Activated naive CD4-positive, alpha-beta T cell treated with anti-CD3 and anti-CD28 coated beads for 36 hours (primary cell): ENCODE data around the gene CELSR1. TPM values are rescaled to one million over a fixed set of nuclear protein-coding genes. Genes with fewer than 3 reads are reported as not detected.

Experiments
- CTCF ChIA-PET: fragments of 350-600 bp; sonication (Branson Sonifier 250); formaldehyde crosslinking; loops from one replicate; lab custom pipeline; 2021; ENCODE audit warnings: antibody characterized with exemption; lab: Charles Lee
- DNase-seq: peaks from one replicate; pipeline ENCODE4 v3.0.0-alpha.2; 2020
- H3K27ac Mint-ChIP-seq: one replicate; pipeline ENCODE4 v1.8.0; 2021; ENCODE audit warnings: mild to moderate bottlenecking, mixed read lengths
- H3K27me3 Mint-ChIP-seq: one replicate; pipeline ENCODE4 v1.8.0; 2021; ENCODE audit warnings: low read depth, mixed read lengths
- H3K36me3 Mint-ChIP-seq: one replicate; pipeline ENCODE4 v1.8.0; 2021; ENCODE audit warnings: low read depth, mixed read lengths
- H3K4me1 Mint-ChIP-seq: one replicate; pipeline ENCODE4 v1.8.0; 2021; ENCODE audit warnings: low read depth, mixed read lengths
- H3K4me3 Mint-ChIP-seq: one replicate; pipeline ENCODE4 v1.8.0; 2021; ENCODE audit warnings: mild to moderate bottlenecking, moderate library complexity, mixed read lengths
- H3K9me3 Mint-ChIP-seq: one replicate; pipeline ENCODE4 v1.8.0; 2021; ENCODE audit warnings: mixed read lengths
- intact Hi-C: fragments of 100-400 bp; cut with micrococcal nuclease; formaldehyde crosslinking; loops from one replicate; pipeline ENCODE4 v1.15.1; 2023
- total RNA-seq, 2 experiments: library from RNA; stranded (reverse); gene quantifications; one replicate each; pipeline ENCODE4 v1.2.3, GENCODE V29; 2021

CELSR1 gene
- total RNA-seq, 2 experiments from 2014 or later, result 0.17 to 0.25 TPM

DNA sequence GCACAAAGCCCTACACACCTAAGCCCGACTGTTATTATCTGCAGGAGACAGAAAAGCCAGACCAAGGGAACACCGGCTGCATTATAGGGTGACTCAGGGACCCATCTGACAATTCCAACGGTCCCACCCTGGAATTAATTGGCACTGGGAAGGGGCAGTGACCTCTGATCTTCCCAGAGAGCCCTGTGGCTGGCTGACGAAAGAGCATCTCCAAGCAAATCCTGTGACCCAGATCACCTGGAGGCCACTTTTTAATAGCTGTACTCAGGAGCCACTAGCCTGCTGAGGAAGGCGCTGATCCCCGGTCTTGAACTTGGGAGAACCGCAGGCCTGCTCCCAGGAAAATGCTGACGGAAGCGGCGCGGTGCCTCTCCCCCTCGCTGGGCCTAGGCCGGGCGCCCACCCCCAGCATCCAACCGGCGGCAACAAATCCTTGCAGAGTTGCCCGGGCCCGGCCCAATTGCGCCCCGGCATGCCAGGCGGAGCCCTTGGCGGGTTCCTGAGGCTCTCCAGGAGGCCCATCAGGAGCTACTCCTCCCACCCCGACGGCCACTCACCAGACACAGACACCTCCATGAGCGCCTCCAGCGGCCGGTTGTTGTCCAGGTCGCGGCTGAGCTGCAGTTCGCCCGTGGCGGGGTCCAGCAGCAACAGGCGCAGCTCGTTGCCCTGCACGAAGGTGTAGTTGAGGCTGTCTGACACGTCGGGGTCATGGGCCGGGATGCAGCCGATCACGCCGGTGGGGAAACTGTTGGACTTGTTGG is 4.2 kb downstream of the CELSR1 start:
- Mint-ChIP-seq H3K4me1 (peaks cover 3% of the 10 kb centered on the region), H3K36me3 (no peaks in the 10 kb centered on the region), H3K27ac (no peak overlapping the region), H3K4me3 (no peak overlapping the region), H3K9me3 (no peaks in the 10 kb centered on the region), H3K27me3 (peaks cover 17% of the 10 kb centered on the region)
- intact Hi-C loops, result no loop called here
- CTCF ChIA-PET, result interaction anchor here (1.0 kb wide), 1 partner anchor 8 kb away, joined by 3 read pairs; no protein-coding TSS in a partner anchor
- DNase-seq, result no peak

DNA sequence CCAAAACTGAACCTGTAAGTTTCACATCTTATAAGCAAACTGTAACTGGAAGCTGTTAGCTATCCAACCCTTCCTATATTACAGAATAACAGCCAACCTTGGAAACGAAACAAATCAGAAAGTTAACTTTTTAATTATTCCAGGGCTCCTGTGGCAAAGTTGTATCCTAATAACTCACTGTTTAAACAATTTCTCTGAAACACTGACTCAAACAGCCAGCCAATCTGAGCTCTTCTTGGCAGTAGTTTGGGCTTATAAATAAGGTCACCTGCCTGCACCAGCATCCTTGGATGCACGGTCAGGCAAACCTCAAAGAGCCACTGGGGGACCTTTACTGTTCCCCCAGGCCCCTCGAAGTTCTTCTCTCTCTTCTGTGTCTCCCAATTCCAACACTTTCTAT is 5.0 kb downstream of the CELSR1 start:
- Mint-ChIP-seq H3K27ac (no peak overlapping the region), H3K27me3 (peaks cover 15% of the 10 kb centered on the region), H3K4me3 (no peak overlapping the region), H3K36me3 (no peaks in the 10 kb centered on the region), H3K9me3 (no peaks in the 10 kb centered on the region), H3K4me1 (no peaks in the 10 kb centered on the region)
- intact Hi-C loops, result no loop called here
- CTCF ChIA-PET, result interaction anchor here (0.7 to 1.2 kb wide), 2 partner anchors 47 to 165 kb away, joined by 3 read pairs; no protein-coding TSS in a partner anchor
- DNase-seq, result no peak

DNA sequence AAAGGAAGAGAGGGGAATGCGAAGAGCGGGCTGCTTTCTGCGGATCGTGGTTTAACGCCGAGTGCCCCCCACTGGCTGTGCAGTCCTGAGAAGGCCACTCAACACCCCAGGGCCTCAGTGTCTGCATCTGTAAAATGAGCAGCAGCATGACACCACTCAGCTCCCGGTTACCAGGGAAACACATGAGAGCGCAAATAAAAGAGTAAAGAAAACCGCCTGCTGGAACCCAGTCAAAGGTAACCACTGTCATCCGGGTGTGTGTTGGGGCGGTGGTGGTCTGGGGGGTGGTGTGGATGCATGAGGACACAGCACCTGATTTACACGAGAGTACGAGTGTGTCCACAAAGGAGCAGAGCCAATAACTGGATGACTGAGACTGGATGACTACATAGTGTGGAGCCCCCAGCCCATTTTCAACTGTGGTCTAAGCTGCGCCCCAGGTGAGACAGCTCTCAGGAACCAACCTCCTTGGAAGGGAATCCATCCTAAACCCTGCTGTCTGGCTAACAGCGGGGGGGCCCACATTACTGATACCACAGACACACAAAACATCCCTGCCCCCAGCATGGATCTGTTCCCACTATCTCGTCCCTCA is 5.7 kb downstream of the CELSR1 start:
- intact Hi-C loops, result no loop called here
- no peak for DNase-seq
- Mint-ChIP-seq H3K36me3 (no peaks in the 10 kb centered on the region), H3K27ac (no peak overlapping the region), H3K4me1 (no peaks in the 10 kb centered on the region), H3K27me3 (peaks cover 17% of the 10 kb centered on the region), H3K4me3 (no peak overlapping the region), H3K9me3 (no peaks in the 10 kb centered on the region)
- CTCF ChIA-PET, result interaction anchor here (0.7 to 1.2 kb wide), 2 partner anchors 47 to 164 kb away, joined by 3 read pairs; no protein-coding TSS in a partner anchor

DNA sequence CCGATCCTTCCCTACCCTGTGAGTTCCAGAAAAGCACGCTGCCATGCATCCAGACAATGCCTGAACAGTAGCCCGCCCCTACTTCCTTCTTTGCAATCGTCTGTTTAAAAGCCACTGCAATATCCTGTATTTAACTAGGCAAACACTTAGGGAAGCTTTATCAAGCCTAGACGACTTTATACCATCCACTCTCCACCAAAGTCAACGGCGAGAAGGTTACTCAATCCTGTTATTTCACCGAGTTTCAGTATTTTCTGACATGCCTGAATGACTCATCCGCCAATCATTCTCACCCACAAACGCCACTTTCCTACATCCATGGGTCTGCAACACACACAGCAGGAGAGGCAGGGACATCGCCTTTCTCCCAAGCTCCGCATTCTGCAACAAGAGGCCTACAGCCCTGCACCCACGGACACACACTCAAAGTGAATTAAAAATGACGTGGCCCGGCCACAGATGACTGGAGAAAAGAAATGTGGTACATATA is 9.3 kb downstream of the CELSR1 start:
- Mint-ChIP-seq H3K27me3 (peaks cover 3% of the 10 kb centered on the region), H3K4me3 (no peak overlapping the region), H3K4me1 (no peaks in the 10 kb centered on the region), H3K9me3 (no peaks in the 10 kb centered on the region), H3K27ac (no peak overlapping the region), H3K36me3 (no peaks in the 10 kb centered on the region)
- no peak for DNase-seq
- intact Hi-C loops, result no loop called here
- CTCF ChIA-PET, result interaction anchor here (0.9 kb wide), 1 partner anchor 160 kb away, joined by 3 read pairs; no protein-coding TSS in a partner anchor

DNA sequence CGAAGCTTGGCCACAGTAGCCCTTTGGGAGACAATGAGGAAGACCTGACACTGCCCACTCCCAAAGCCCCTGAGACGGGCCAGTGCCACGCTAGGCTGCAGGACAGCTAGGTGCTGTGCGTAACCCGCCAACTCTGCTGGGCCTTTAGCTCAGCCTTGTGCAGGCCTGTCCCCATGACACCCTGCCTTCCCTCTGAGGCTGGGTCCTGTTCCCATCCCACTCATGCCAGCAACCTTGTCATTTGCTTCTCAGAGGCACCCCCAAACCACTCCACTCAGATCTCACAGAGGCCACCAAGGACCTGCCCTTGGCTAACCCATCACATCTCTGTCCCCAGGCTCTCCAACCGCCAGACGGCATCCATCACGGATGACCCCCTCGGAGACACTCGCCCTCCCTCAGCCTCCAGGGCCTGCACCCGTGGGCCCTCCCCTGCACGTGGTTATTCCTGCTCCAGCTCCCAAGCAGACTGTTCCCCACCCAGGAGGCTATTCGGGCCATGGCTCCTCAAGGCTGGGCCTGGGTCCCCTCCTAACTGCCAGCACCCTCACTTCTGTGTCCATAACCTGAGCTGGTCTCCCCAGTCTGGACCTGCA is 11.1 kb downstream of the CELSR1 start:
- DNase-seq, result no peak
- CTCF ChIA-PET, result interaction anchor here (0.8 kb wide), 1 partner anchor 159 kb away, joined by 3 read pairs; no protein-coding TSS in a partner anchor
- Mint-ChIP-seq H3K27ac (no peak overlapping the region), H3K4me3 (no peak overlapping the region), H3K9me3 (no peaks in the 10 kb centered on the region), H3K36me3 (no peaks in the 10 kb centered on the region), H3K4me1 (no peaks in the 10 kb centered on the region), H3K27me3 (peaks cover 3% of the 10 kb centered on the region)
- intact Hi-C loops, result no loop called here

DNA sequence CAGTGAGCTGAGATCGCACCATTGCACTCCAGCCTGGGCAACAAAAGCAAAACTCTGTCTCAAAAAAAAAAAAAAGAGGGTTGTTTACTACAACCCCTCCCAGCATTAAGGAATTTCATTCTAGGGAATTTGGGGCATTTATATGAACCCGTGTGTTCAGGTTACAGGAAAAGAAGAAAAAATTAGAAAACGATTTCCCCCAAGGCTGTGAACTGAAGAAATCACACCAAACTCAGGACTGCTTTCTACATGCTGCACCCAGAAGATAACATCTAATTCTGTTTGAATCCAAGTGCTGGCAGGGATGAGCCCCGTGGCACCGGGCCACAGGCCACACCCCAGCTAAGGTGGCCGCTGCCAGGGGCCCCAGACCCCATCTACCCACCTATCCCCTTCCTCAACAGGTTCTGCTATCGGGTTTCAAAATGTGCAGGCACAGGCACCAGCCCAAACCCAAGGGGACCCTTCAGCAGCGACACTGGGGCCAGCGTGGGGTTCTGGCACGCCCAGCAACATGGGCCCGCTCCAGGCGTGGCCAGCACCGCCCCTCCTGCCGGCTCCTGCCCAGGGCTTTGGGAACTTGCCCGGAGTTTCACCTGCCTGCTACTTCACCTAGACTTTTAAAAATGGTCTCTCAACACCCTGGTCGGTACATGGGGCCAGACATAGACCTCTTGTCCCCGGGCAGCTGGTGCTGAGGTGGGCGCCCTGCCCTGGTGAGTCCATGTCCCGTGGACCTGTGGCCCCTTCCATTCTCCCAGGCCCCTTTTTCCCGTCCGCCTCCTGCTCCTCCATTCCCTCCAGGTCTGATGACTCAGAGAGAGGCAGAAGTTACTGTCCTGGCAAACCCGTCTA is 11.8 kb downstream of the CELSR1 start:
- H3K4me1 Mint-ChIP-seq, result no peaks in the 10 kb centered on the region
- H3K27me3 Mint-ChIP-seq, result peaks cover 3% of the 10 kb centered on the region
- DNase-seq, result no peak
- H3K27ac Mint-ChIP-seq, result no peak overlapping the region
- H3K36me3 Mint-ChIP-seq, result no peaks in the 10 kb centered on the region
- no peaks in the 10 kb centered on the region for H3K9me3 Mint-ChIP-seq
- intact Hi-C loops, result no loop called here
- no peak overlapping the region for H3K4me3 Mint-ChIP-seq
- CTCF ChIA-PET, result no interaction called here

DNA sequence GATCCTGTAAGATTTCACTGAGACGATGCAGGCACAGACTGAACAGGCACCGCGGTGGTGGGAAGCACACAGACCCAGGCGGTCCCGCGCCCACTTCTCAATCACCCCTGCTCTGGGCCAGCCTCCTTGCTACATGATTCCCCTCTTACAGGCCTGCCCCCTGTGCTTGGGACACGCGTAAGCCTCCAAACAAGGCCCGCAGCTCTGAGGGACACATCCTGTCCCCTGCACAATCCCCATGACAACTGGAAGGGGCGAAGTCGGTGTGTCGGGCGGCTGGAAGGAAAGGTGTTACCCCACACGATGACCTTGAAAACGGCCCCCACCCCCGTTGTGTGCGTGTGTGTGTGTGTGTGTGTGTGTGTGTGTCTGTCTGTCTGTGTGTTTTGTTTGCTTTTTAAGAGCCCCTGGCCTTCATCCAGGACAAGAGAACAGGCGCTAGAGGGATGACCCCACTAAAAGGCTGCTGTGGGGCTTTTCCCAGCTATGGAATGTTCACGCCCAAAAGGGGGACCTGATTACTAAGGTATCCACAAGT is 13.1 kb downstream of the CELSR1 start:
- no peak for DNase-seq
- no peaks in the 10 kb centered on the region for H3K36me3 Mint-ChIP-seq
- H3K27me3 Mint-ChIP-seq, result peaks cover 3% of the 10 kb centered on the region
- no peak overlapping the region for H3K4me3 Mint-ChIP-seq
- H3K27ac Mint-ChIP-seq, result no peak overlapping the region
- intact Hi-C loops, result no loop called here
- CTCF ChIA-PET, result no interaction called here
- H3K4me1 Mint-ChIP-seq, result no peaks in the 10 kb centered on the region
- H3K9me3 Mint-ChIP-seq, result no peaks in the 10 kb centered on the region

DNA sequence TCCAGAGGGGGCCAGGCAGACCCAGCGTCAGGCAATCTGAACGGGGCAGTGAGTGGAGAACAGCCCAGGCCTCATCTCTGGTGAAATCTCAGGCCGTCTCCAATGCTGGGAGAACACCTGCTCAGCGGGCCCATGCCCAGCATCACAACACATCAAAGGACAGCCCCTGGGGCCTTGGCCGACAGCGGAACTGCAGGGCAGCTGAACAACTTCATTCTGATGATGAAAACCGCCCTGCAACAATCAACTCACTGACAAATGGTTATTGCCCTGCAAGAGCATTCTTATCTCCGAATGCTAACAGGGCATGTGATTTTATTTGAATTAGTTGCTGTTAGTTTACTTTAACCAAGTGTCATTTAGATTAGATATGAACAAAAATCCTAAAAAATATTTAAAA is 14.6 kb downstream of the CELSR1 start:
- H3K27me3 Mint-ChIP-seq, result peaks cover 3% of the 10 kb centered on the region
- CTCF ChIA-PET, result no interaction called here
- no peaks in the 10 kb centered on the region for H3K9me3 Mint-ChIP-seq
- H3K4me1 Mint-ChIP-seq, result no peaks in the 10 kb centered on the region
- H3K36me3 Mint-ChIP-seq, result no peaks in the 10 kb centered on the region
- intact Hi-C loops, result no loop called here
- DNase-seq, result no peak
- no peak overlapping the region for H3K27ac Mint-ChIP-seq
- no peak overlapping the region for H3K4me3 Mint-ChIP-seq

DNA sequence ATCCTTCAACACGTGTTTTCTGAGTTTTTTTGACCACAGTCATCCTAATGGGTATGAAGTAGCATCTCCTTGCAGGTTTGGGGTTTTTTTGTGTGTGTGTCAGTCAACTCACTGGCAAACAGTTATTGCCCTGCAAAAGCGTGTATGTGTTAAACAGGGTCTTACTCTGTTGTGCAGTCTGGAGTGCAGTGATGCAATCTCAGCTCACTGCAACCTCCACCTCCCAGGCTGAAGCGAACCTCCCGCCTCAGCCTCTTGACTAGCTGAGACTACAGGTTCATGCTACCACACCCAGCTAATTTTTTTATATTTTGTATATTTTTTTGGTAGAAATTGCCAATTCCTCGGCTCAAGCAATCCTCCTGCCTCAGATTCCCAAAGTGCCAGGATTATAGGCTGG is 15.4 kb downstream of the CELSR1 start:
- CTCF ChIA-PET, result no interaction called here
- Mint-ChIP-seq H3K9me3 (no peaks in the 10 kb centered on the region), H3K27ac (no peak overlapping the region), H3K27me3 (no peaks in the 10 kb centered on the region), H3K4me3 (no peak overlapping the region), H3K4me1 (no peaks in the 10 kb centered on the region), H3K36me3 (no peaks in the 10 kb centered on the region)
- DNase-seq, result no peak
- intact Hi-C loops, result no loop called here

DNA sequence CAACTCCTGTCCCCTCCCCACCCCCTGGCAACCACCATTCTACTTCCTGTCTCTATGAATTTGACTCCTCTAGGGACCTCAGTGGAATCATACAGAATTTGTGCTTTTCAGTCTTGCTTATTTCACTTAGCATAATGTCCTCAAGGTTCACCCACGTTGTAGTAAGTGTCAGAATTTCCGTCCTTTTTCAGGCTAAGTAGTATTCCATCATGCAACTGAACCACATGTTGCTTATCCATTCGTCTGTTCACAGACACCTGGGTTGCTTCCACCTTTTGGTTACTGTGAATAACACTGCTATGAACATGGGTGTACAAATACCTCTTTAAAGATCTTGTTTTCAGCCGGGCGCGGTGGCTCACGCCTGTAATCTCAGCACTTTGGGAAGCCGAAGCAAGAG is 16.5 kb downstream of the CELSR1 start:
- Mint-ChIP-seq H3K27me3 (no peaks in the 10 kb centered on the region), H3K4me1 (no peaks in the 10 kb centered on the region)
- intact Hi-C loops, result no loop called here

DNA sequence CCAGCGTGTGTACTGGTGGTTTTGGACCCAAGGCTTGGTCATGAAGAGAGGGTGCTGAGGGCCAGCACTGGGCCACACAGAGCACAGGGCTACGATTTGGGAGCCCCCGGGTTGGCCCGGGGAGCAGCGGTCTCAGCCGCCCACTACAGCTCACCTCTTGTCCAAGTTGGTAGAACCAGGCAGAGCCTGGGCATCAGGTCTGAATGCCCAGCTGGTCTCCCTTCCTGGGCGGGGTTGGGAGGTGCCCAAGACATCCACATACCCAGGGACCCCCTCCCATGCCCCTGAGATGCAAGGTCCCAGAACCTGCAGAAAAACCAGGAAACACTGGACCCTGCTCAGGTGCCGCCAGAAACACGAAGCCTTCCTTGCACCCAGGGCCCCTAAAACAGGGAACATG is 18.0 kb downstream of the CELSR1 start:
- no peaks in the 10 kb centered on the region for H3K9me3 Mint-ChIP-seq
- intact Hi-C loops, result no loop called here
- CTCF ChIA-PET, result no interaction called here
- no peak for DNase-seq
- H3K36me3 Mint-ChIP-seq, result no peaks in the 10 kb centered on the region
- no peak overlapping the region for H3K27ac Mint-ChIP-seq
- no peaks in the 10 kb centered on the region for H3K4me1 Mint-ChIP-seq
- H3K27me3 Mint-ChIP-seq, result no peaks in the 10 kb centered on the region
- H3K4me3 Mint-ChIP-seq, result no peak overlapping the region

More for the DNA sequence above, 16.5 kb downstream of the CELSR1 start:
- Mint-ChIP-seq H3K36me3 (no peaks in the 10 kb centered on the region), H3K9me3 (no peaks in the 10 kb centered on the region), H3K4me3 (no peak overlapping the region), H3K27ac (no peak overlapping the region)
- DNase-seq, result no peak
- CTCF ChIA-PET, result no interaction called here
